ENCODE measurements around the gene LDLR. TPM values are rescaled to one million over a fixed set of nuclear protein-coding genes. Genes with fewer than 3 reads are reported as not detected.
"Not testable (repeated sequence)": the region's sequence is repeated elsewhere in the genome, so short reads cannot be mapped to it uniquely, and the experiment has no call there.

The LDLR gene
- total and polyA plus RNA-seq, 3 donors from 2014 or later, result 12.5 to 20.1 (median 19.0) TPM

DNA sequence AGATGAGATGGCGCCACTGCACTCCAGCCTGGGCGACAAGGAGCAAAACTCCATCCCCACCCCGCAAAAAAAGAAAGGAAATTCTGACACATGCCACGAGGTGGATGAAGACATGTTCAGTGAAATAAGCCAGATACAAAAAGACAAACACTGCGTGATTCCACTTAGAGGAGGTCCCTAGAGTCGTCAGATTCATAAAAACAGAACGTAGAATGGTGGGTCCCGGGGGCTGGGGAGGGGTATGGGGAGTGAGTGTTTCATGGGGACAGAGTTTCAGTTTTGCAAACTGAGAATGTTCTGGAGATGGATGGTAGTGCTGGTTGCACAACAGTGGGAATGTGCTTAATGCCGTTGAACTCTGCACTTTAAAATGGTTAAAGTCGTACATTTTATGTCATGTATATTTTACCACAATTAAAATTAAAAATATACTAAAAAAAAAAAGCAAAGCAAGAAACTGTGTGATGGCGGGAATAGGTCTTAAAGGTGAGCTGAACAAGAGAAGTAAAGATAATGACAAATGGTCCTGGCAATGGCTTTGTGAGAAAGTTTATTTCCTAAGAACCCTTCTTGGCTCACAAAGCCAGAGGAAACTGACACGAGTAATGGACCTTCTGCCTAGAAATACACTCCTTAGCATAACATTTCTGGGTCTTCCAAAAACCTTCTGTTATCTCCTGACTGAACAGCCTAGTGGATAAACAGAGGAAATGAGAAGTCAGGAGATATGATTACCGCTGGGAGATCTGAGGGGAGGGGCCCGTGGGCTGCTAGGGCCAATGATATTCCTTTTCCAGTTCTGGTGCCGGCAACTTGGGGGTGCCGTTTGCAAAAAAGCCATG lies 70.6 kb downstream of the LDLR start:
- 56 to 59% methylated on average over 16 of the region's 16 CpGs for WGBS, 2 donors
- intact Hi-C loops (cut with DNase I; ENCODE audit: low total_unique reads), result no loop called here
- Histone ChIP-seq H3K9me3 (no peaks in the 10 kb centered on the region), H3K4me1 (peaks cover 27% of the 10 kb centered on the region), H3K27me3 (no peaks in the 10 kb centered on the region), H3K4me3 (no peak overlapping the region), H3K27ac (peak overlapping the region in 1 of 2 donors; percentile 65), H3K36me3 (ENCODE audit: low read depth, missing control alignments) (no peaks in the 10 kb centered on the region)
- DNase-seq, result no peak
- no peak for TF ChIP-seq POLR2A (IDR thresholded peaks at IDR 0.05)
- TF ChIP-seq, protein P1, sequence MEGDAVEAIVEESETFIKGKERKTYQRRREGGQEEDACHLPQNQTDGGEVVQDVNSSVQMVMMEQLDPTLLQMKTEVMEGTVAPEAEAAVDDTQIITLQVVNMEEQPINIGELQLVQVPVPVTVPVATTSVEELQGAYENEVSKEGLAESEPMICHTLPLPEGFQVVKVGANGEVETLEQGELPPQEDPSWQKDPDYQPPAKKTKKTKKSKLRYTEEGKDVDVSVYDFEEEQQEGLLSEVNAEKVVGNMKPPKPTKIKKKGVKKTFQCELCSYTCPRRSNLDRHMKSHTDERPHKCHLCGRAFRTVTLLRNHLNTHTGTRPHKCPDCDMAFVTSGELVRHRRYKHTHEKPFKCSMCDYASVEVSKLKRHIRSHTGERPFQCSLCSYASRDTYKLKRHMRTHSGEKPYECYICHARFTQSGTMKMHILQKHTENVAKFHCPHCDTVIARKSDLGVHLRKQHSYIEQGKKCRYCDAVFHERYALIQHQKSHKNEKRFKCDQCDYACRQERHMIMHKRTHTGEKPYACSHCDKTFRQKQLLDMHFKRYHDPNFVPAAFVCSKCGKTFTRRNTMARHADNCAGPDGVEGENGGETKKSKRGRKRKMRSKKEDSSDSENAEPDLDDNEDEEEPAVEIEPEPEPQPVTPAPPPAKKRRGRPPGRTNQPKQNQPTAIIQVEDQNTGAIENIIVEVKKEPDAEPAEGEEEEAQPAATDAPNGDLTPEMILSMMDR (IDR thresholded peaks at IDR 0.05), result peak in 1 of 3 experiments; percentile 8

- intact Hi-C loops (cut with DNase I; ENCODE audit: low total_unique reads); H3K27me3 ChIP-seq; H3K36me3 ChIP-seq (ENCODE audit: low read depth, missing control alignments); DNase-seq; H3K4me3 ChIP-seq; H3K9me3 ChIP-seq: not testable (repeated sequence)
- 83 to 91% methylated on average over 2 of the region's 2 CpGs for WGBS, 2 donors
- Histone ChIP-seq H3K4me1 (peaks cover 28% of the 10 kb centered on the region), H3K27ac (peak overlapping the region in 1 of 2 donors; percentile 65)
These were observed 71.1 kb downstream of the LDLR start for GRCh38 chr19:11160440-11160768.

DNA sequence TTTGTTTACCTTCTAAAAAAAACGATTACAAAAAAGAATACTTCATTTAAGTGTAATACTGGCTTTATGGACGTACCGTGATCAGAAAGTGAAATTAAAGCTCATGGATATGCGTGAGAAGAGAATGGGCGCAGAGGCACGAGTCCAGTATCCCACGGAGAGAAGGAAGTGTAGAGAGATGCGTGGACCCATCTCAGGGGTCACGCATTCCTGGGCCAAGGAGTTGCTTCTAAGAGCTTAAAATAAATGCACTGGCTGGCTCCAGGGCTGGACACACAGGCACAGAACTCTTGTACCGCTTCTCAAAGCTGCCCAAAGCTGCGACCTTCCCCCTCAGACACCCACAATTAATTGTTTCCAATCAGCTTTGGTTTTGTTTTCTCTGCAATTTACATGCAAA lies 75.0 kb downstream of the LDLR start:
- TF ChIP-seq POLR2A (IDR thresholded peaks at IDR 0.05), result no peak
- TF ChIP-seq, protein P1 (IDR thresholded peaks at IDR 0.05), result no peak
- no peaks in the 10 kb centered on the region for H3K27me3 ChIP-seq
- DNase-seq, result no peak
- H3K36me3 ChIP-seq (ENCODE audit: low read depth, missing control alignments), result no peaks in the 10 kb centered on the region
- peaks cover 33% of the 10 kb centered on the region for H3K4me1 ChIP-seq
- no peak overlapping the region for H3K4me3 ChIP-seq
- no peaks in the 10 kb centered on the region for H3K9me3 ChIP-seq
- peak overlapping the region; percentile 15 to 88 for H3K27ac ChIP-seq
- intact Hi-C loops (cut with DNase I; ENCODE audit: low total_unique reads), result no loop called here
- 52 to 64% methylated on average over 11 of the region's 11 CpGs for WGBS, 2 donors

- DNase-seq, result peak; percentile 79
- Histone ChIP-seq H3K4me3 (no peak overlapping the region), H3K27me3 (no peaks in the 10 kb centered on the region), H3K4me1 (peaks cover 28% of the 10 kb centered on the region), H3K36me3 (ENCODE audit: low read depth, missing control alignments) (no peaks in the 10 kb centered on the region), H3K27ac (peak overlapping the region; percentile 75 to 88), H3K9me3 (no peaks in the 10 kb centered on the region)
- intact Hi-C loops (cut with DNase I; ENCODE audit: low total_unique reads), result no loop called here
- TF ChIP-seq, protein P1 (IDR thresholded peaks at IDR 0.05), result no peak
- TF ChIP-seq POLR2A (IDR thresholded peaks at IDR 0.05), result no peak
- 50 to 56% methylated on average over 14 to 17 of the region's 17 CpGs for WGBS, 2 donors
These were observed 75.7 kb downstream of the LDLR start for GRCh38 chr19:11164879-11165406.

GRCh38 chr19:11165486-11166030 lies 76.3 kb downstream of the LDLR start:
- TF ChIP-seq, protein P1 (IDR thresholded peaks at IDR 0.05), result no peak
- TF ChIP-seq POLR2A (IDR thresholded peaks at IDR 0.05), result no peak
- no peaks in the 10 kb centered on the region for H3K36me3 ChIP-seq (ENCODE audit: low read depth, missing control alignments)
- peak overlapping the region; percentile 75 to 88 for H3K27ac ChIP-seq
- peaks cover 26% of the 10 kb centered on the region for H3K4me1 ChIP-seq
- intact Hi-C loops (cut with DNase I; ENCODE audit: low total_unique reads), result no loop called here
- no peak for DNase-seq
- H3K4me3 ChIP-seq, result no peak overlapping the region
- 62 to 79% methylated on average over 11 to 13 of the region's 13 CpGs for WGBS, 2 donors
- H3K27me3 ChIP-seq, result no peaks in the 10 kb centered on the region
- no peaks in the 10 kb centered on the region for H3K9me3 ChIP-seq
